Aorta (tissue), 5 donors: ENCODE data around the gene TTYH3. TPM values are rescaled to one million over a fixed set of nuclear protein-coding genes. Genes with fewer than 3 reads are reported as not detected.
A peak's percentile ranks its signal among the peaks of the same experiment; 100 is the strongest.
"Not testable (repeated sequence)": the region's sequence is repeated elsewhere in the genome, so short reads cannot be mapped to it uniquely, and the experiment has no call there.

Experiments
- ATAC-seq: fragments of 200-7000 bp; cut with Tn5 transposase; one replicate; pipeline ENCODE4 v1.9.1; 2022; ENCODE audit warnings: moderate library complexity; ENCODE audit not compliant: low FRiP score
- DNase-seq, 2 donors: peaks; one replicate each; pipeline ENCODE4 v3.0.0-alpha.2; 2020
- H3K27ac ChIP-seq, 2 donors: one replicate each; pipeline ENCODE4 v1.5.1; 2013; ENCODE audit warnings: low read length in 2 of 2, mild to moderate bottlenecking in 2 of 2, moderate library complexity in 2 of 2, control low read depth in 1 of 2, inconsistent platforms in 1 of 2, low read depth in 1 of 2
- H3K27me3 ChIP-seq, 2 donors: one replicate each; pipeline ENCODE4 v1.6.1; 2013; ENCODE audit warnings: control low read depth in 1 of 2, low read length in 1 of 2, mild to moderate bottlenecking in 1 of 2, moderate library complexity in 1 of 2; ENCODE audit not compliant: insufficient read depth in 2 of 2, control insufficient read depth in 1 of 2
- H3K36me3 ChIP-seq, 2 donors: one replicate each; pipeline ENCODE4 v1.6.1; 2013; ENCODE audit warnings: control low read depth in 1 of 2, low read length in 1 of 2, mild to moderate bottlenecking in 1 of 2; ENCODE audit not compliant: insufficient read depth in 2 of 2, control insufficient read depth in 1 of 2
- H3K4me1 ChIP-seq, 2 donors: one replicate each; pipeline ENCODE4 v1.6.1; 2013; ENCODE audit warnings: low read length in 2 of 2, control low read depth in 1 of 2, mild to moderate bottlenecking in 1 of 2, moderate library complexity in 1 of 2; ENCODE audit not compliant: insufficient read depth in 2 of 2, control insufficient read depth in 1 of 2
- H3K4me3 ChIP-seq, 2 donors: one replicate each; pipeline ENCODE4 v1.5.1; 2013; ENCODE audit warnings: low read length in 2 of 2, control low read depth in 1 of 2, mild to moderate bottlenecking in 1 of 2
- H3K9me3 ChIP-seq: one replicate; pipeline ENCODE4 v1.6.1; 2013; ENCODE audit warnings: mild to moderate bottlenecking, low read length; ENCODE audit not compliant: control insufficient read depth
- WGBS, 2 donors: extraction: QIAGEN DNeasy Blood & Tissue Kit; methylation state at CpG; one replicate each; pipeline ENCODE4 v1.1.7; 2013; 5-methylcytosine and 5-hydroxymethylcytosine counted together
- intact Hi-C, 2 donors: fragments of 100-400 bp; cut with DNase I; formaldehyde crosslinking; loops; one replicate each; pipeline versions ENCODE4 v1.14.2 to v1.15.0; 2022
- polyA plus RNA-seq, 2 donors: library from polyadenylated mRNA; stranded (reverse); fragments of 200-250 nt; gene quantifications; one replicate each; pipeline ENCODE4 v1.2.3, GENCODE V29; 2013
- total RNA-seq, 2 donors: library from RNA; stranded (reverse); fragmentation: NEBNext Ultra II Directional; extraction: Animal tissue kit (Norgen Biotek cat#: 25700); gene quantifications; one replicate each; pipeline ENCODE4 v1.2.1, GENCODE V29; 2021
- donor health status: healthy with polysubstance abuse.
- donor health status: Bipolar disorder and iron deficiency.
- donor health status: DM: no; HTN: no; CAD: no.
- donor health status: DM: no; HTN: no; CAD: no.
- donor health status: DM: yes; HTN: yes; CAD: no.

Gene TTYH3
- total and polyA plus RNA-seq, 4 donors: 10.5 to 79.9 (median 36.9) TPM

GRCh38 chr7:2607122-2607922 is 24.5 kb upstream of the TTYH3 start:
- Histone ChIP-seq H3K4me1 (no peaks in the 10 kb centered on the region), H3K27ac (peak overlapping the region in 1 of 2 donors; percentile 32), H3K27me3 (no peaks in the 10 kb centered on the region), H3K36me3 (no peaks in the 10 kb centered on the region), H3K9me3 (no peaks in the 10 kb centered on the region), H3K4me3 (no peak overlapping the region)
- DNase-seq (peak; percentile 88 to 90), ATAC-seq (peak; percentile 86)
- 46 to 51% methylated on average over 26 of the region's 26 CpGs for WGBS, 2 donors
- intact Hi-C loops: loop anchor here in 1 of 2 donors (5.0 kb wide), 1 partner anchor 50 kb away; the partner anchor contains the start of genes BRAT1 and IQCE

GRCh38 chr7:2607923-2608904 is 23.6 kb upstream of the TTYH3 start:
- Histone ChIP-seq H3K4me3 (no peak overlapping the region), H3K4me1 (no peaks in the 10 kb centered on the region), H3K27me3 (no peaks in the 10 kb centered on the region), H3K27ac (peak overlapping the region in 1 of 2 donors; percentile 32), H3K9me3 (no peaks in the 10 kb centered on the region), H3K36me3 (no peaks in the 10 kb centered on the region)
- intact Hi-C loops: loop anchor here in 1 of 2 donors (5.0 kb wide), 1 partner anchor 51 kb away; the partner anchor contains the start of genes BRAT1 and IQCE
- ATAC-seq: no peak
- 93 to 94% methylated on average over 34 to 37 of the region's 37 CpGs for WGBS, 2 donors
- no peak for DNase-seq

GRCh38 chr7:2608921-2609411 is 22.8 kb upstream of the TTYH3 start:
- intact Hi-C loops: loop anchor here in 1 of 2 donors (5.0 kb wide), 1 partner anchor 52 kb away; the partner anchor contains the start of genes BRAT1 and IQCE
- no peaks in the 10 kb centered on the region for H3K4me1 ChIP-seq
- no peaks in the 10 kb centered on the region for H3K9me3 ChIP-seq
- WGBS, 2 donors: 81 to 88% methylated on average over 14 of the region's 14 CpGs
- no peaks in the 10 kb centered on the region for H3K36me3 ChIP-seq
- DNase-seq: peak in 1 of 2 donors; percentile 75
- H3K4me3 ChIP-seq: no peak overlapping the region
- ATAC-seq: no peak
- H3K27me3 ChIP-seq: no peaks in the 10 kb centered on the region
- H3K27ac ChIP-seq: no peak overlapping the region

- not testable (repeated sequence) for H3K27ac ChIP-seq, H3K36me3 ChIP-seq, H3K4me1 ChIP-seq, ATAC-seq, H3K27me3 ChIP-seq, DNase-seq, H3K9me3 ChIP-seq, H3K4me3 ChIP-seq
- intact Hi-C loops: loop anchor here in 1 of 2 donors (5.0 kb wide), 1 partner anchor 52 kb away; the partner anchor contains the start of genes BRAT1 and IQCE
- WGBS, 2 donors: 94 to 97% methylated on average over 6 of the region's 6 CpGs
Measured at GRCh38 chr7:2609646-2610045, 22.1 kb upstream of the TTYH3 start.

- WGBS, 2 donors: 94 to 97% methylated on average over 14 of the region's 14 CpGs
- Histone ChIP-seq H3K27me3 (no peaks in the 10 kb centered on the region), H3K4me1 (no peaks in the 10 kb centered on the region), H3K27ac (no peak overlapping the region), H3K4me3 (no peak overlapping the region), H3K9me3 (no peaks in the 10 kb centered on the region), H3K36me3 (no peaks in the 10 kb centered on the region)
- intact Hi-C loops: no loop called here
- DNase-seq: no peak
- no peak for ATAC-seq
Measured at GRCh38 chr7:2610466-2610865, 21.3 kb upstream of the TTYH3 start.

- Histone ChIP-seq H3K36me3 (no peaks in the 10 kb centered on the region), H3K9me3 (no peaks in the 10 kb centered on the region), H3K27me3 (no peaks in the 10 kb centered on the region), H3K27ac (no peak overlapping the region), H3K4me1 (no peaks in the 10 kb centered on the region), H3K4me3 (no peak overlapping the region)
- DNase-seq (no peak), ATAC-seq (no peak)
- WGBS, 2 donors: 93 to 97% methylated on average over 10 to 14 of the region's 14 CpGs
- intact Hi-C loops: no loop called here
Measured at GRCh38 chr7:2610898-2611297, 20.9 kb upstream of the TTYH3 start.

GRCh38 chr7:2611401-2611800 is 20.4 kb upstream of the TTYH3 start:
- Histone ChIP-seq H3K9me3 (no peaks in the 10 kb centered on the region), H3K27me3 (no peaks in the 10 kb centered on the region), H3K4me1 (no peaks in the 10 kb centered on the region), H3K27ac (no peak overlapping the region), H3K4me3 (no peak overlapping the region), H3K36me3 (no peaks in the 10 kb centered on the region)
- WGBS, 2 donors: 90 to 93% methylated on average over 11 of the region's 11 CpGs
- DNase-seq: no peak
- intact Hi-C loops: no loop called here
- ATAC-seq: no peak

GRCh38 chr7:2611922-2612321 is 19.9 kb upstream of the TTYH3 start:
- H3K27ac ChIP-seq: no peak overlapping the region
- no peaks in the 10 kb centered on the region for H3K4me1 ChIP-seq
- H3K27me3 ChIP-seq: no peaks in the 10 kb centered on the region
- 95 to 97% methylated on average over 10 of the region's 10 CpGs for WGBS, 2 donors
- H3K36me3 ChIP-seq: no peaks in the 10 kb centered on the region
- ATAC-seq: no peak
- intact Hi-C loops: no loop called here
- H3K4me3 ChIP-seq: no peak overlapping the region
- H3K9me3 ChIP-seq: no peaks in the 10 kb centered on the region
- DNase-seq: no peak
